ENCODE data around the gene ASIC2.
"Not testable (repeated sequence)": the region's sequence is repeated elsewhere in the genome, so short reads cannot be mapped to it uniquely, and the experiment has no call there.

The ASIC2 gene

GRCh38 chr17:32992321-32993033 is 300.6 kb downstream of the ASIC2 start:
- FAIRE-seq (no peak), DNase-seq (ENCODE audit: low spot score) (no peak)

DNA sequence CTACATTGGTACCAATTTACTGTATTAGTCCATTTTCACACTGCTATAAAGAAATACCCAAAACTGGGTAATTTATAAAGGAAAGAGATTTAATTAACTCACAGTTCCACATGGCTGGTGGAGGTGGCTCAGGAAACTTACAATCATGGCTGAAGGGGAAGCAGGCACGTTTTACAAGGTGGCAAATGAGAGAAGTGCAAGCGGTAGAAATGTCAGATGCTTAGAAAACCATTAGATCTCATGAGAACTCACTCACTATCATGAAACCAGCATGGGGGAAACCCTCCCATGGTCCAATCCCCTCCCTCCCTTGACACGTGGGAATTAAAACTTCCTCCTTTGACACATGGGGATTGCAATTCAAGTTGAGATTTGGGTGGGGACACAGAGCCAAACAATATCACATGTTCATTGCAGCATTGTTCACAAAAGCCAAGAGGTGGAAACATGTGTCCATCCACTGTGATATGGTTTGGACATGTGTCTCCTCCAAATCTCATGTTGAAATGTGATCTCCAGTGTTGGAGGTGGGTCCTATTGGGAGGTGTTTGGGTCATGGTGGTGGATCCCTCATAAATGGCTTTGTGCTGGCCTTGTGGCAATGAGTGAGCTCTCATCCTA is 304.5 kb downstream of the ASIC2 start:
- DNase-seq (ENCODE audit: low spot score) (no peak), FAIRE-seq (no peak)

GRCh38 chr17:32987868-32988267 is 305.2 kb downstream of the ASIC2 start:
- FAIRE-seq; DNase-seq (ENCODE audit: low spot score): not testable (repeated sequence)

DNA sequence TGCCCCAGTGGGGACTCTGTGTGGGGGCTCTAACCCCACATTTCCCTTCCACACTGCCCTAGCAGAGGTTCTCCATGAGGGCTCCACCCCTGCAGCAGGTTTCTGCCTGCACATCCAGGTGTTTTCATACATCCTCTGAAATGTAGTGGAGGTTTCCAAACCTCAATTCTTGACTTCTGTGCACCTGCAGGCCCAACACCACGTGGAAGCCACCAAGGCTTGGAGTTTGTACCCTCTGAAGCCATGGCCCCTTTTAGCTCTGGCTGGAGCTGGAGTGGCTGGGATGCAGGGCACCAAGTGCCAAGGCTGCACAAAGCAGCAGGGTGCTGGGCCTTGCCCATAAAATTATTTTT is 305.7 kb downstream of the ASIC2 start:
- not testable (repeated sequence) for DNase-seq (ENCODE audit: low spot score); FAIRE-seq

GRCh38 chr17:32985050-32985756 is 307.9 kb downstream of the ASIC2 start:
- FAIRE-seq (no peak), DNase-seq (ENCODE audit: low spot score) (no peak)

DNA sequence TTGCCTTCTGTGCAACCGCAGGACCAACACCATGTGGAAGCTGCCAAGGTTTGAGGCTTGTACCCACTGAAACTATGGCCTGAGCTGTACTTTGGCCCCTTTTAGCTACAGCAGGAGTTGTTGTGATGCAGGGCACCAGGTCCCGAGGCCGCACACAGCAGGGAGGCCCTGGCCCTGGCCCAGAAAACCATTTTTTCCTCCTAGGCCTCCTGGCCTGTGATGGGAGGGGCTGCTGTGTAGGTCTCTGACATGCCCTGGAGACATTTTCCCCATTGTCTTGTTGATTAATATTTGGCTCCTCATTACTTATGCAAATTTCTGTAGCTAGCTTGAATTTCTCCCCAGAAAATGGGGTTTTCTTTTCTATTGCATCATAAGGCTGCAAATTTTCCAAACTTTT is 311.5 kb downstream of the ASIC2 start:
- not testable (repeated sequence) for DNase-seq (ENCODE audit: low spot score); FAIRE-seq

DNA sequence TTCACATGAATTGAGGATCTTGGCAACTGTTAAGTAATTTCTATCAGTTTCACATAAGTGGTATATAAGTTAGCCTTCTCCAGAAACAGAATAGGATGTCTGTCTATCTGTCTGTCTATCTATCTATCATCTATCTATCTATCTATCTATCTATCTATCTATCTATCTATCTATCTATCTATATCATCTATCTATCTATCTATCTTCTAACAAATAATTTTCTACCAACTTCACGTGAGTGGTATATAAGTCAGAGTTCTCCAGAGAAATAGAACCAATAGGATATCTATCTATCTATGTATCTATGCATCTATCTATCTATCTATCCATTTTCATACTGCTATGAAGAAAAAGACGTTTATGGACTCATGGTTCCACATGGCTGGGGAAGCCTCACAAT is 312.9 kb downstream of the ASIC2 start:
- FAIRE-seq, result no peak
- no peak for DNase-seq (ENCODE audit: low spot score)

DNA sequence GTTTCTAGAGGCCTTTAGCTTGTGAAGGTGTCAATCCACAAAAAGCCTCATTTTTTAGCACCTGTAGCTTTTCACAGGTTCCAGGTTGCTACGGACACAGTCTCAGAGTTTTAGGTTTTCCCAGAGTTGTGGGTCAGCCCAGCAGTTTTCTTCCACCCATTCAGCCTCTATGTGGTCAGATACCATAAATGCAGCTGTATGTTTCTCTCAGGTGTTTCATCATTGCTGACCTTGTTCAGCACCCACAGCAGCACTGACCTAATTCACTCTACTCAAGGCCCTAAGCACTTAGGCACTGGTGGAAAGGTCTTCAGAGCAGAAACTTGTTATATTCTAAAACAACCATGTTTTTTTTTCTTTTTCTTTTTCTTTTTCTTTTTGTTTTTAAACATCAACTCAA is 316.5 kb downstream of the ASIC2 start:
- DNase-seq (ENCODE audit: low spot score), result no peak
- FAIRE-seq, result no peak

DNA sequence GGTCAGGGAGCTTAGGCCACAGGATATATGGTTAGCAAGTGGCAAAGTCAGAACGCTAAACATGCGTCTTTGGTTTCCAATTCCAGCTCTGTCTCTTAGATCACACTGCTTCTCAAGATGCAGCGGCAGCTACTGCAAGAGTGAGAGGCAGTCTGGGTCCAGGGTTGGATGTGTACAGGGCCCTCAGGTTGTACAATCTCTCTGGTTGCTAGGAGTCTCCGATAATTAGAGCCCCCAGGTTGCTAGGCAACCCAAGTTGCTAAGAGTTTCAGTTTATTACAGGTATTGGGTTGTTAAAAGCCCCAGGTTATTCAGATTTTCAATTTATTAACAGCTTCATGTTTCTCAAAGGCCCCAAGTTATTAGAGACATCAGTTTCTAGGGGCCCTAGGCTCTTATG is 317.0 kb downstream of the ASIC2 start:
- FAIRE-seq (no peak), DNase-seq (ENCODE audit: low spot score) (no peak)

DNA sequence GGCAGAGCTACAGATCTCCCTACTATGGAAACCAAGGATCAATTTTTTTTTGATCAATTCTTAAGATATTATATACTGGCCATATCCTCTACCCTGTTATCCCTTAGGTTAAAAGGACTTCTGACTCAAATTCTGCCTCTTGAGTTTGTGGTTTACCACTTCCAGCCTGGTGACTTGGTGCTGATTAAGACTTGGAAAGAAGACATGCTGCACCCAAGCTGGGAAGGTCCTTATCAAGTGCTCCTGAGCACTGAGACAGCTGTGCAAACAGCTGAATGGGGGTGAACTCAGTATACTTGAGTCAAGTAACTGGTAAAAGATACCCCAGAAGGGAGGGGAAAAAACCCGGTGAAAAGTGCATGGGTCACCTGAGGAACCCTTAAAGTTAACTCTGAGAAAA is 321.9 kb downstream of the ASIC2 start:
- FAIRE-seq, result no peak
- DNase-seq (ENCODE audit: low spot score), result no peak

- no peak for FAIRE-seq
- DNase-seq (ENCODE audit: low spot score), result no peak
These were observed 322.8 kb downstream of the ASIC2 start for GRCh38 chr17:32970281-32970680.

DNA sequence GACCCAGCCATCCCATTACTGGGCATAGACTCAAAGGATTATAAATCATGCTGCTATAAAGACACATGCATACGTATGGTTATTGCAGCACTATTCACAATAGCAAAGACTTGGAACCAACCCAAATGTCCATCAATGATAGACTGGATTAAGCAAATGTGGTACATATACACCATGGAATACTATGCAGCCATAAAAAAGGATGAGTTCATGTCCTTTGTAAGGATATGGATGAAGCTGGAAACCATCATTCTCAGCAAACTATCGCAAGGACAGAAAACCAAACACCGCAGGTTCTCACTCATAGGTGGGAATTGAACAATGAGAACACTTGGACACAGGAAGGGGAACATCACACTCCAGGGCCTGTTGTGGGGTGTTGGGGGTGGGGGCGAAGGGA is 323.9 kb downstream of the ASIC2 start:
- DNase-seq (ENCODE audit: low spot score); FAIRE-seq: not testable (repeated sequence)

GRCh38 chr17:32964541-32964940 is 328.6 kb downstream of the ASIC2 start:
- FAIRE-seq (no peak), DNase-seq (ENCODE audit: low spot score) (no peak)

All from RCC 7860 (cell line).